Esophagus (tissue), 2 donors: ENCODE results near the gene ADAM11. TPM values are rescaled to one million over a fixed set of nuclear protein-coding genes. Genes with fewer than 3 reads are reported as not detected.

Source experiments
- H3K27ac ChIP-seq, 2 donors: one replicate each; pipeline ENCODE4 v1.5.1; 2013; ENCODE audit warnings: low read depth in 2 of 2, mild to moderate bottlenecking in 2 of 2, inconsistent platforms in 1 of 2, low read length in 1 of 2, moderate library complexity in 1 of 2
- H3K27me3 ChIP-seq, 2 donors: one replicate each; pipeline ENCODE4 v1.6.1; 2013; ENCODE audit warnings: low read length in 2 of 2, control low read depth in 1 of 2, mild to moderate bottlenecking in 1 of 2; ENCODE audit not compliant: insufficient read depth in 2 of 2, control insufficient read depth in 1 of 2
- H3K36me3 ChIP-seq, 2 donors: one replicate each; pipeline ENCODE4 v1.6.1; 2013; ENCODE audit warnings: low read length in 1 of 2; ENCODE audit not compliant: control insufficient read depth in 2 of 2, insufficient read depth in 2 of 2
- H3K4me1 ChIP-seq, 2 donors: one replicate each; pipeline ENCODE4 v1.6.1; 2013; ENCODE audit warnings: low read length in 1 of 2; ENCODE audit not compliant: control insufficient read depth in 2 of 2, insufficient read depth in 2 of 2
- H3K4me3 ChIP-seq, 2 donors: one replicate each; pipeline ENCODE4 v1.5.1; 2013; ENCODE audit warnings: low read length in 2 of 2, mild to moderate bottlenecking in 2 of 2, low read depth in 1 of 2, moderate library complexity in 1 of 2
- H3K9me3 ChIP-seq, 2 donors: one replicate each; pipeline ENCODE4 v1.6.1; 2013; ENCODE audit warnings: mild to moderate bottlenecking in 2 of 2, low read depth in 1 of 2, low read length in 1 of 2, moderate library complexity in 1 of 2; ENCODE audit not compliant: control insufficient read depth in 2 of 2, insufficient read depth in 1 of 2
- WGBS, 2 donors: extraction: QIAGEN DNeasy Blood & Tissue Kit; methylation state at CpG; one replicate each; pipeline ENCODE4 v1.1.7; 2013; 5-methylcytosine and 5-hydroxymethylcytosine counted together
- polyA plus RNA-seq, 2 donors: library from polyadenylated mRNA; stranded (reverse); fragments of 200-250 nt; gene quantifications; one replicate each; pipeline ENCODE4 v1.2.3, GENCODE V29; 2013
- donor health status: healthy with polysubstance abuse.
- donor health status: Bipolar disorder and iron deficiency.

Gene ADAM11
- polyA plus RNA-seq, 2 donors: 0.55 to 0.59 TPM

DNA sequence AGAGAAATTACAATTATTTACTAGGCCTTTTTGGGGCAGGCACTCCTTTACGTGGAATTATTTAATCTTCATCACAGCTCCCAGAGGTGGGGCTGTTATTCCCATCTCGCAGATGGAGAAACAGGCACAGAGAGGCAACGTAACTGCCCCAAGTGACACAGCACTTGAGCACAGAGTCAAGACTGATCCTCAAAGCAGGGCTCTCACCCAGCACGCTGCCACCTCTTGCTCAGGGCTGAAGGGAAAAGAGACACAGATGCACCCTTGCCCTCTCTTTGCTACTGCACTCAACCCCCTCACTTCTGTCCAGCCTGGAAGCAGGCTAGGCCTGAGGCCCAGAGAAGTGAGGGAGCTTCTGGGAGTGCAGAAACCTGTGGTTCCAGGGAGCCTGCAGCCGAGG lies 4.4 kb downstream of the ADAM11 start:
- no peak overlapping the region for H3K4me3 ChIP-seq
- no peak overlapping the region for H3K27ac ChIP-seq
- no peaks in the 10 kb centered on the region for H3K9me3 ChIP-seq
- no peaks in the 10 kb centered on the region for H3K36me3 ChIP-seq
- peaks cover 6 to 8% of the 10 kb centered on the region in 2 donors for H3K4me1 ChIP-seq
- peaks cover 0 to 10% of the 10 kb centered on the region in 2 donors for H3K27me3 ChIP-seq
- WGBS, 2 donors: 82 to 85% methylated on average over 5 of the region's 5 CpGs

GRCh38 chr17:44765965-44766364 lies 7.2 kb downstream of the ADAM11 start:
- Histone ChIP-seq H3K36me3 (no peaks in the 10 kb centered on the region), H3K4me3 (no peak overlapping the region), H3K4me1 (no peaks in the 10 kb centered on the region), H3K27ac (no peak overlapping the region), H3K9me3 (no peaks in the 10 kb centered on the region), H3K27me3 (no peaks in the 10 kb centered on the region)
- 48 to 55% methylated on average over 11 of the region's 11 CpGs for WGBS, 2 donors

- Histone ChIP-seq H3K4me3 (no peak overlapping the region), H3K27ac (no peak overlapping the region), H3K27me3 (no peaks in the 10 kb centered on the region), H3K9me3 (no peaks in the 10 kb centered on the region), H3K36me3 (no peaks in the 10 kb centered on the region), H3K4me1 (no peaks in the 10 kb centered on the region)
- 47 to 50% methylated on average over 8 of the region's 8 CpGs for WGBS, 2 donors
These were observed 7.7 kb downstream of the ADAM11 start for GRCh38 chr17:44766409-44767038.

DNA sequence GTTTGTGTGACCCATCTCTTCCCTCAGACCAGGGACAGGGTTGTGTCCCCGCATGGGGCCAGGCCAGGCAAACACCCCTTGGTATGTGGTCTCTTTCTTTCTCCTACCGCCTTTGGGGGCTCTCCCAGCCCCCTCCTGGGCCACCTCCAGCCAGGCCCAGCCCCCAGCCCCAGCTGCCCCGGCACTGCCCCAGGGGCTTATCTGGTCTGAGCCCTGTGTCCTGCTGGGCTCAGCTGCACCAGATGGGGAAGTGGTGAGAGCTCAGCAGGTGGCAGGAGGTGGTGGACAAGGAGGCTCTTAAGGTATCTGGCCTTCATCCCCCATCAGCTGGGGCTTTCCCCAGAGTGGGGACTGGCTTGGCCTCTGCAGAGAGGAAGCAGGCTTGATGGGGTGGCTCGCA lies 8.7 kb downstream of the ADAM11 start:
- no peaks in the 10 kb centered on the region for H3K27me3 ChIP-seq

DNA sequence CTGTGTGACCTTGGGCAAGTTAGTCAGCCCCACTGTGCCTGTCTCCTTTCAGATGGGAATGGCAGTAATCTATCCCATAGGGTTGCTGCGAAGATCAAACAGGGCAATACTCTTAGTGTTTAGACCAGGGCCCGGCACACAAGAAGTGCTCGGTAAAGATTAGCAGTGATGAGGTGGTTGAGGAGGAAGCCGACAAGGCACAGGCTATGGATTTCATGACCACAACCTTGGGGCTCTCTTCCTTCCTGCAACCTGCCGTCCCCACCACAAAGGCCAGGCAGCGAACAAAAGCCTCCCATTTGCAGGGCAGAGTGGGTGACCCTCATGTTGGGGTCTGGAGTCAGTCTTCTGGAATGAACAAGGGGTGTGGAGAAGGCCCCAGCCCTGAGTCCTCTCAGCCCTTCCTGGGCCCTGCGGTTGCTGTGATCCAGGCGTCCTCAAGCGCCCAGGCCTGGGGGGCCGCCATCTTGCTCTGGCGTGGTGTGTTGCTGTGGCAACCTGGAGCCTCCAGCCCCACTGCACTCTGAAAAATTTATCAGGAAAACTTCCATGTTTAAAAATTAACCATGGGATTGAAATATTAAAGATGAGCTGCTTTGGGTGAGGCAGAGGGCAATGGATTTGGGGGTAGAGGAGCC lies 9.8 kb downstream of the ADAM11 start:
- WGBS, 2 donors: 75 to 80% methylated on average over 11 of the region's 11 CpGs
- Histone ChIP-seq H3K4me3 (no peak overlapping the region), H3K9me3 (no peaks in the 10 kb centered on the region), H3K27ac (no peak overlapping the region), H3K27me3 (no peaks in the 10 kb centered on the region), H3K36me3 (no peaks in the 10 kb centered on the region), H3K4me1 (no peaks in the 10 kb centered on the region)

More for the DNA sequence above, 8.7 kb downstream of the ADAM11 start:
- Histone ChIP-seq H3K4me3 (no peak overlapping the region), H3K27ac (no peak overlapping the region), H3K9me3 (no peaks in the 10 kb centered on the region), H3K4me1 (no peaks in the 10 kb centered on the region), H3K36me3 (no peaks in the 10 kb centered on the region)
- WGBS, 2 donors: 52 to 53% methylated on average over 4 of the region's 4 CpGs

GRCh38 chr17:44769230-44769629 lies 10.4 kb downstream of the ADAM11 start:
- no peaks in the 10 kb centered on the region for H3K4me1 ChIP-seq
- H3K36me3 ChIP-seq: no peaks in the 10 kb centered on the region
- H3K9me3 ChIP-seq: no peaks in the 10 kb centered on the region
- H3K27ac ChIP-seq: no peak overlapping the region
- H3K4me3 ChIP-seq: no peak overlapping the region
- WGBS, 2 donors: 39 to 64% methylated on average over 6 of the region's 6 CpGs
- H3K27me3 ChIP-seq: no peaks in the 10 kb centered on the region

GRCh38 chr17:44769647-44770084 lies 10.9 kb downstream of the ADAM11 start:
- peaks cover 0 to 3% of the 10 kb centered on the region in 2 donors for H3K4me1 ChIP-seq
- no peak overlapping the region for H3K27ac ChIP-seq
- no peak overlapping the region for H3K4me3 ChIP-seq
- WGBS, 2 donors: 59 to 72% methylated on average over 13 to 15 of the region's 15 CpGs
- H3K36me3 ChIP-seq: no peaks in the 10 kb centered on the region
- H3K27me3 ChIP-seq: no peaks in the 10 kb centered on the region
- H3K9me3 ChIP-seq: no peaks in the 10 kb centered on the region

DNA sequence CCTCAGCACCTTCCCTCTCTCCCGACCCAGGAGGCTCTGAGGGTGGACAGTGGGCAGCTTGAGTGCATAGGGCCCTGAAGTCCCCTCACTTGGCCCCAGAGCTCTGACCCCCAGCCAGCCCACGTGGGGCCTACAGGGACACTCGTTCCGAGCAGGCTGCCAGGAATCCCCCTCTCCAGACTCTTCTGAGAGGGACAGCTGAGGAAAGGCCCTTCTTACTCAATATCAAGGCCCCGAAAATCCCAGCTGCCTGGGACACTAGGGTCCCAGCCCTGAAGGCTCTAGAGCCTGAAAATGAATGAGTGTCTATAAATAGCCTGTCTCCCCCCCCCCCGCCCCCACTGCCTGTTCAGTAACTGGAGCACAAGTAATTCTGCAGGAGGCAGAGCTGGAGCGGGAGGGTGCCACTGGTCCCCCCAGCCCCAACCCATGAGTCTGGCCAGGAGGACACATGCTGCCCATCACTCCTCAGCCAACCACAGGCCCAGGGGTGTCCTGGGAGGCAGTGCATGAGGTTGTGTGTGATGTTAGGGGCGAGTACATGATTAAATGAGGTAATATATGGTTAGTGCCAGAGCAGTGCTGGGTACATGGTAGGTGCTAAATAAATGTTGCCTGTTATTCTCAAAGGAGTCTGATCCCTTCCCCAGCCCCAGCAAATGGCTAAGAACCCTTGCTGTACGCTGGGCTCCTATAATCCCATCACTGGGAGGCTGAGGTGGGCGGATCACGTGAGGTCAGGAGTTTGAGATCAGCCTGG lies 11.6 kb downstream of the ADAM11 start:
- no peaks in the 10 kb centered on the region for H3K9me3 ChIP-seq
- H3K27ac ChIP-seq: no peak overlapping the region
- H3K36me3 ChIP-seq: no peaks in the 10 kb centered on the region
- WGBS, 2 donors: 69 to 82% methylated on average over 10 to 11 of the region's 11 CpGs
- no peak overlapping the region for H3K4me3 ChIP-seq
- no peaks in the 10 kb centered on the region for H3K27me3 ChIP-seq
- H3K4me1 ChIP-seq: peaks cover 0 to 5% of the 10 kb centered on the region in 2 donors

- no peak overlapping the region for H3K27ac ChIP-seq
- no peak overlapping the region for H3K4me3 ChIP-seq
- H3K27me3 ChIP-seq: no peaks in the 10 kb centered on the region
- peaks cover 0 to 5% of the 10 kb centered on the region in 2 donors for H3K4me1 ChIP-seq
- H3K36me3 ChIP-seq: no peaks in the 10 kb centered on the region
- WGBS, 2 donors: 51 to 58% methylated on average over 20 to 21 of the region's 21 CpGs
- no peaks in the 10 kb centered on the region for H3K9me3 ChIP-seq
These were observed 13.7 kb downstream of the ADAM11 start for GRCh38 chr17:44772308-44773045.
